GM19238 (cell line): ENCODE results near the gene RFC2.

Experiments
- DNase-seq: peaks from one replicate; pipeline ENCODE4 v3.0.0; 2011; ENCODE audit warnings: low spot score; ENCODE audit not compliant: insufficient read length

The RFC2 gene

GRCh38 chr7:74193054-74193453 is 61.1 kb downstream of the RFC2 start:
- DNase-seq, result no peak

DNA sequence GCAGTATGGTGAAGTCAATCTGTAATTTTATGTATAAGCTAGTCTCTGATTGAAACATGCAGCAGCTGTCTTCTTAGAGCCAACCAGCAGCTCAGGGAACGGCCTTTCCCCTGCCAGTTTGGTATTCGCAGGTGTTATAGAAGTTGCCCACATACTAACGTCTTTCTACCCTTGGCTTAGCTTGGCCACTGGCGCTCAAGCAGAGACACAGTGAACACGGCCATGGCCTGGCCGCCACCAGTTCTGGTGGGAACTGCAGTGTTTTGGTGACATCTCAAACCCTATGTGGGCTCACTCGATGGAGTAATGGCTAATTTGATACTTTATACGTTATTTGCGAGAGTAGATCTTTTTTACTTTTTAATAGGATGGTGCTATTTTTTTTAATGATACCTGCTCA is 63.0 kb downstream of the RFC2 start:
- DNase-seq, result no peak

DNA sequence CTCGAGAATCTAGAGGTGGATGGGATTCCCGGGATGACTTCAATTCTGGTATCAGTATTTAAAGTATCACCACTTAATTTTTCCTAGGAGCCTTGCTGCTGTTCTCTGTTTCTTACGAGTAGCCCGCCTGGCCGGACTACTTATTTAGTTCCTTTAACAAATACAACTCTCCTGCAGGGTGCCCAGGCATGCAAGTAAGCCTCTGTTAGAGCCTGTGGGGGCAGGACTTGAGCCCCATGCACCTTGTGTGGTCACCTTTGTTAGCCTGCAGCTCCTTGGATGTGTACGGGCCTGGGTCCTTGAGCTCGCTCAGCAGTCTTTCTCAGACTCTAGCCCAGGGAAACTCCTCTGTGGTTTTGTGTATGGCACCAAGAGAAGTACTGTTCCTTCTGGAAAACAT is 63.9 kb downstream of the RFC2 start:
- DNase-seq, result no peak

GRCh38 chr7:74187915-74188675 is 66.1 kb downstream of the RFC2 start:
- DNase-seq, result no peak

GRCh38 chr7:74185636-74186035 is 68.6 kb downstream of the RFC2 start:
- no peak for DNase-seq

- no peak for DNase-seq
These were observed 69.2 kb downstream of the RFC2 start for GRCh38 chr7:74185016-74185415.

DNA sequence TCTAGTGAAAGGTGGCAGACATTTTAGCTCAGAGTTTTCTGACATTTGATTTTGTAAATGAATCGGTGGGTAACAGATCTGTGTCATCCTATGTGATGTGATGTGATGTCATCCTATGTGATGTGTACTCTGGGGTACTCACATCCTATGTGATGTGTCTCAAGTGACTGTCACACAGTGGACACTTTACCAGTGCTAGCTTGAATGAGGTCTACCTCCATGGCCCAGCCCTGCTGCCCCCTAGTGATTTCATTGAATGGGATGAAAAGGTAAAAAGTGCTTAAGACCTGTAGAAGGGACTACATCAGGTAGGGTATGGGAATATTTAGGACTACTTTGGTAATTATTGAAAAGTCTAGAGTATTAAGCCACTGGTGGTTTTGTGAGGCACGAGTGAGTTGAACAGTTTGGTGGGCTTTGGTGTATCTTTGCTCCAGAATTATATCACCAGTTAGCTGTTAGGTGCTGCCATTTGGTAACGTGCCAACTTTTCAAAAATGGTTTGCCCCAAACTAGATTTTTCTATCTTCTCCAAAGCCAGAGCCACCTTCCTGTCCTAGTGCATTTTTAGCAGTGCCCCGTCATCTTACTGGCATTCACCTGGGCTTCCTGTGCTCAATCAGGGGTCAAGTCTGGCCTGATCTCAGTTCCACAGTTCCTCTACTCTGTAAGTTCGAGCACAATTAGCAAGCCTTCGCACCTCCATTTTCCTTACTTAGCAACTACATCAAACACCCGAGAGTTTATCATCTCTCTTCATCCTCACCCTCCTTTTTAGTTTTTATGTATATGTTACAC is 70.3 kb downstream of the RFC2 start:
- no peak for DNase-seq

- no peak for DNase-seq
These were observed 71.1 kb downstream of the RFC2 start for GRCh38 chr7:74183142-74183541.

DNA sequence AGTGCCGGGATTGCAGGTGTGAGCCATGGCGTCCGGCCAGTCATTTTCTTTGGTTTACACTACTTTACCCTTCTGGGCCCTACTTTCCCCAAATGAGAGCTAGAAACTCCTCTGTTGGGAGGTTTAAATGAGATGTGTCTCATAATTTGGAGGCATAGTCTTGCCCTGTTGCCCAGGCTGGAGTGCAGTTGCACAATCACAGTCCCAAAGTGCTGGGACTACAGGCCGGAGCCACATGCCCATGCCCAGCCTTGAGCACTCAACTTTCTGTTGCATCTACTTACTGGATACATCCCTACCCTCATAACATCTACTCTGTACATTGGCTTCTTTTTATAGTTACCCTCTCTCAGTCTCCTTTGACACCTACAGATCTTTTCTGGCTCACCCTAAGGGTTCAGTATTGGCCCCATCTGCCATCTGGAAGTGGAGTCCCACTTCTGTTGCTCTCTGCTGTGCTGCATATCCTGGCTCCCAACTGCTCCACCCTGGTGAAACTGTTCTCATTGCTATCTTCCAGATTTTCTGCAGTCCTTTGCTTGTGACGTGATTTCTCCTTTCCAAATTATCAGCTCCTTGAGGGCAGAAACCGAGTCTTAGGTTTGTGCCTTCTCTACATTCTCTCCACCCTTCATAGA is 71.6 kb downstream of the RFC2 start:
- DNase-seq, result no peak

DNA sequence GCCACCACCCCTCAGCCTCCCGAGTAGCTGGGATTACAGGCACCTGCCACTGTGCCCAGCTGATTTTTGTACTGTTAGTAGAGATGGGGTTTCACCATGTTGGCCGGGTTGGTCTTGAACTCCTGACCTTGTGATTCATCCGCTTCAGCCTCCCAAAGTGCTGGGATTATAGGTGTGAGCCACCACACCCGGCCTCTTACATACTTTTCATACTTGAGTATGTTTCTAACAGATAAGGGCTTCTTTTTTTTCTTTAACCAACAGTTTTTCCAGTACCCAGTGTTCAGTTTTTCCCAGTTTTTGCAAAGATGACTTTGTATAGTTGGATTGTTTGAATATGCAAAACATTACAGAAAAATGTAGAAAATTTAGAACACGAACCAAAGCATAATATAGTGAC is 72.4 kb downstream of the RFC2 start:
- no peak for DNase-seq
